Gastroesophageal sphincter (tissue), 3 donors: ENCODE data around the gene NAPSA.

Experiments used
- POLR2A ChIP-seq, 2 donors: fragments of 450-650 bp; IDR thresholded peaks; one replicate each; pipeline ENCODE4 v1.6.1; 2017; ENCODE audit warnings: antibody characterized with exemption in 2 of 2, mild to moderate bottlenecking in 2 of 2, moderate library complexity in 1 of 2
- POLR2AphosphoS5 ChIP-seq: sonication (generic); formaldehyde crosslinking; IDR thresholded peaks from one replicate; pipeline ENCODE4 v1.6.1; 2017; ENCODE audit warnings: antibody characterized with exemption
- TF ChIP-seq, protein P1 (sequence below), 4 experiments: fragments of 200-600 bp in 2 of 4; fragments of 450-650 bp in 2 of 4; sonication (generic) in 1 of 4; IDR thresholded peaks; one replicate each; pipeline ENCODE4 v1.5.1; 2017 to 2019; ENCODE audit warnings: antibody characterized with exemption in 4 of 4, mild to moderate bottlenecking in 2 of 4, moderate library complexity in 2 of 4

- TF ChIP-seq, protein P1, sequence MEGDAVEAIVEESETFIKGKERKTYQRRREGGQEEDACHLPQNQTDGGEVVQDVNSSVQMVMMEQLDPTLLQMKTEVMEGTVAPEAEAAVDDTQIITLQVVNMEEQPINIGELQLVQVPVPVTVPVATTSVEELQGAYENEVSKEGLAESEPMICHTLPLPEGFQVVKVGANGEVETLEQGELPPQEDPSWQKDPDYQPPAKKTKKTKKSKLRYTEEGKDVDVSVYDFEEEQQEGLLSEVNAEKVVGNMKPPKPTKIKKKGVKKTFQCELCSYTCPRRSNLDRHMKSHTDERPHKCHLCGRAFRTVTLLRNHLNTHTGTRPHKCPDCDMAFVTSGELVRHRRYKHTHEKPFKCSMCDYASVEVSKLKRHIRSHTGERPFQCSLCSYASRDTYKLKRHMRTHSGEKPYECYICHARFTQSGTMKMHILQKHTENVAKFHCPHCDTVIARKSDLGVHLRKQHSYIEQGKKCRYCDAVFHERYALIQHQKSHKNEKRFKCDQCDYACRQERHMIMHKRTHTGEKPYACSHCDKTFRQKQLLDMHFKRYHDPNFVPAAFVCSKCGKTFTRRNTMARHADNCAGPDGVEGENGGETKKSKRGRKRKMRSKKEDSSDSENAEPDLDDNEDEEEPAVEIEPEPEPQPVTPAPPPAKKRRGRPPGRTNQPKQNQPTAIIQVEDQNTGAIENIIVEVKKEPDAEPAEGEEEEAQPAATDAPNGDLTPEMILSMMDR (IDR thresholded peaks at IDR 0.05) = no peak
- TF ChIP-seq POLR2A (IDR thresholded peaks at IDR 0.05) (no peak), POLR2AphosphoS5 (no peak)
Measured at GRCh38 chr19:50321831-50322230, 43.6 kb downstream of the NAPSA start.
